Mesendoderm (in vitro differentiated cells): ENCODE results near the gene PRRT2.
A peak's percentile ranks its signal among the peaks of the same experiment; 100 is the strongest.
"Not testable (repeated sequence)": the region's sequence is repeated elsewhere in the genome, so short reads cannot be mapped to it uniquely, and the experiment has no call there.

Experiments used
- DNase-seq: peaks from one replicate; pipeline ENCODE4 v3.0.0; 2013
- H2AK5ac ChIP-seq: 2 replicates; pipeline ENCODE4 v1.6.1; 2013; ENCODE audit warnings: low read length, inconsistent platforms
- H2BK120ac ChIP-seq: 2 replicates; pipeline ENCODE4 v1.6.1; 2013; ENCODE audit warnings: low read depth, mild to moderate bottlenecking, low read length, moderate library complexity, mixed read lengths
- H2BK15ac ChIP-seq: replicated peaks from 2 replicates; pipeline ENCODE4 v1.6.1; 2013; ENCODE audit warnings: low read depth, mild to moderate bottlenecking, moderate library complexity
- H2BK5ac ChIP-seq: 2 replicates; pipeline ENCODE4 v1.6.1; 2013; ENCODE audit warnings: low read length, inconsistent platforms
- H3K18ac ChIP-seq: 2 replicates; pipeline ENCODE4 v1.6.1; 2013; ENCODE audit warnings: mild to moderate bottlenecking, low read length, mixed read lengths
- H3K23ac ChIP-seq: one replicate; pipeline ENCODE4 v1.6.1; 2013; ENCODE audit warnings: low read length
- H3K27ac ChIP-seq: 2 replicates; pipeline ENCODE4 v1.5.1; 2013; ENCODE audit warnings: low read depth, mild to moderate bottlenecking, inconsistent platforms, low read length, moderate library complexity
- H3K27me3 ChIP-seq: 2 replicates; pipeline ENCODE4 v1.6.1; 2013; ENCODE audit warnings: low read length, control low read depth, mild to moderate bottlenecking, inconsistent platforms; ENCODE audit not compliant: insufficient read depth, poor library complexity
- H3K36me3 ChIP-seq: 2 replicates; pipeline ENCODE4 v1.6.1; 2013; ENCODE audit warnings: low read length, inconsistent platforms; ENCODE audit not compliant: control insufficient read depth, insufficient read depth
- H3K4ac ChIP-seq: one replicate; pipeline ENCODE4 v1.6.1; 2013; ENCODE audit warnings: low read depth, mild to moderate bottlenecking, low read length, moderate library complexity
- H3K4me1 ChIP-seq: 2 replicates; pipeline ENCODE4 v1.6.1; 2013; ENCODE audit warnings: low read depth, low read length, inconsistent platforms; ENCODE audit not compliant: control insufficient read depth
- H3K4me2 ChIP-seq: 2 replicates; pipeline ENCODE4 v1.6.1; 2013; ENCODE audit warnings: low read length
- H3K4me3 ChIP-seq: 2 replicates; pipeline ENCODE4 v1.5.1; 2013; ENCODE audit warnings: mild to moderate bottlenecking, low read length
- H3K56ac ChIP-seq: one replicate; pipeline ENCODE4 v1.6.1; 2013; ENCODE audit warnings: low read length
- H3K79me1 ChIP-seq: 2 replicates; pipeline ENCODE4 v1.6.1; 2013; ENCODE audit warnings: low read length, inconsistent platforms
- H3K79me2 ChIP-seq: 2 replicates; pipeline ENCODE4 v1.6.1; 2013; ENCODE audit warnings: mild to moderate bottlenecking, low read length; ENCODE audit not compliant: control insufficient read depth, insufficient read depth
- H3K9ac ChIP-seq: 2 replicates; pipeline ENCODE4 v1.6.1; 2013; ENCODE audit warnings: low read length, inconsistent platforms
- H4K5ac ChIP-seq: one replicate; pipeline ENCODE4 v1.6.1; 2013; ENCODE audit warnings: low read length
- H4K8ac ChIP-seq: one replicate; pipeline ENCODE4 v1.6.1; 2013; ENCODE audit warnings: low read depth, mild to moderate bottlenecking, control low read depth, low read length, moderate library complexity
- WGBS: extraction: QIAGEN DNeasy Blood & Tissue Kit; methylation state at CpG from one replicate; pipeline ENCODE4 v1.1.7; 2013; ENCODE audit warnings: low lambda C conversion rate, missing lambda C conversion rate; ENCODE audit not compliant: insufficient coverage; ENCODE audit errors: extremely low coverage; 5-methylcytosine and 5-hydroxymethylcytosine counted together

The PRRT2 gene

DNA sequence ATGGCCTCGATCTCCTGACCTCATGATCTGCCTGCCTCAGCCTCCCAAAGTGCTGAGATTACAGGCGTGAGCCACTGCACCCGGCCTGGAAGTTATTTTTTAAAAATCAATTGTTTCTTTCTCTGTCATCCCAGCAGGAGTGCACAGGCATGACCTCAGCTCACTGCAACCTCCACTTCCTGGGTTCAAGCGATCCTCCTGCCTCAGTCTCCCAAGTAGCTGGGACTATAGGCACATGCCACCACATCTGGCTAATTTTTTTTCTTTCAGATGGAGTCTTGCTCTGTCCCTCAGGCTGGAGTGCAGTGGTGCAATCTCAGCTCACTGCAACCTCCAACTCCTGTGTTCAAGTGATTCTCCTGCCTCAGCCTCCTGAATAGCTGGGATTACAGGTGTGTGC, 24.8 kb upstream of the PRRT2 start:
- no CpG with 5 or more reads among the region's 4 CpGs for WGBS
- H3K56ac ChIP-seq, H3K27ac ChIP-seq: not testable (repeated sequence)

DNA sequence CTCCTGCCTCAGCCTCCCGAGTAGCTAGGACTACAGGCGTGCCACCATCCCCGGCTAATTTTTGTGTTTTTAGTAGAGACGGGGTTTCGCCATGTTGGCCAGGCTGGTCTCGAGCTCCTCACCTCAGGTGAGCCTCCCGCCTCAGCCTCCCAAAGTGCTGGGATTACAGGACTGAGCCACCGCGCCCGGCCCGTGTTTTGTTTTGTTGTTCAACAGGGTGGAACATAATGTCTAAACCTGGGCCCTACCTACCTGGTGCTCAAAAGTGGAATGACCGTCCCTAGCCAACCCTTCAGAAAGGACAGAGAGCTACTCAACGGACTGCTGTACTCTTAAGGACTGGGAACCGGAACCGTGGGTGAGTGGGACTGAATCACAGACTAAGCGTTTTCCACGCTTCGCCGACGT, 22.2 kb upstream of the PRRT2 start:
- peak overlapping the region; percentile 90 for H3K4me2 ChIP-seq
- peaks cover 2% of the 10 kb centered on the region for H3K36me3 ChIP-seq
- H3K56ac ChIP-seq, result peak overlapping the region; percentile 97
- H2BK5ac ChIP-seq, result peak overlapping the region; percentile 69
- H3K4me3 ChIP-seq, result peak overlapping the region; percentile 49
- H4K5ac ChIP-seq, result peak overlapping the region; percentile 87
- no peak overlapping the region for H2BK120ac ChIP-seq
- H3K79me1 ChIP-seq, result peaks cover 17% of the 10 kb centered on the region
- DNase-seq, result no peak
- peak overlapping the region; percentile 97 for H3K23ac ChIP-seq
- peaks cover 12% of the 10 kb centered on the region for H3K4me1 ChIP-seq
- whole genome bisulfite sequencing, result no CpG with 5 or more reads among the region's 20 CpGs
- H2BK15ac ChIP-seq, result no peak overlapping the region
- no peak overlapping the region for H4K8ac ChIP-seq
- H3K79me2 ChIP-seq, result peaks cover 40% of the 10 kb centered on the region
- peak overlapping the region; percentile 97 for H3K9ac ChIP-seq
- peak overlapping the region; percentile 12 for H3K18ac ChIP-seq
- peak overlapping the region; percentile 91 for H3K4ac ChIP-seq
- H3K27ac ChIP-seq, result no peak overlapping the region
- no peaks in the 10 kb centered on the region for H3K27me3 ChIP-seq
- H2AK5ac ChIP-seq, result peak overlapping the region; percentile 72

More for the DNA sequence above, 24.8 kb upstream of the PRRT2 start:
- H2BK120ac ChIP-seq, H3K27me3 ChIP-seq, H2BK5ac ChIP-seq, H3K9ac ChIP-seq, H3K4me1 ChIP-seq, H4K5ac ChIP-seq, H3K4me3 ChIP-seq, H3K79me1 ChIP-seq, H4K8ac ChIP-seq, H3K4ac ChIP-seq, H2AK5ac ChIP-seq, H3K36me3 ChIP-seq, H3K23ac ChIP-seq, H2BK15ac ChIP-seq, H3K18ac ChIP-seq, DNase-seq, H3K4me2 ChIP-seq: not testable (repeated sequence)
- H3K79me2 ChIP-seq, result peaks cover 16% of the 10 kb centered on the region

DNA sequence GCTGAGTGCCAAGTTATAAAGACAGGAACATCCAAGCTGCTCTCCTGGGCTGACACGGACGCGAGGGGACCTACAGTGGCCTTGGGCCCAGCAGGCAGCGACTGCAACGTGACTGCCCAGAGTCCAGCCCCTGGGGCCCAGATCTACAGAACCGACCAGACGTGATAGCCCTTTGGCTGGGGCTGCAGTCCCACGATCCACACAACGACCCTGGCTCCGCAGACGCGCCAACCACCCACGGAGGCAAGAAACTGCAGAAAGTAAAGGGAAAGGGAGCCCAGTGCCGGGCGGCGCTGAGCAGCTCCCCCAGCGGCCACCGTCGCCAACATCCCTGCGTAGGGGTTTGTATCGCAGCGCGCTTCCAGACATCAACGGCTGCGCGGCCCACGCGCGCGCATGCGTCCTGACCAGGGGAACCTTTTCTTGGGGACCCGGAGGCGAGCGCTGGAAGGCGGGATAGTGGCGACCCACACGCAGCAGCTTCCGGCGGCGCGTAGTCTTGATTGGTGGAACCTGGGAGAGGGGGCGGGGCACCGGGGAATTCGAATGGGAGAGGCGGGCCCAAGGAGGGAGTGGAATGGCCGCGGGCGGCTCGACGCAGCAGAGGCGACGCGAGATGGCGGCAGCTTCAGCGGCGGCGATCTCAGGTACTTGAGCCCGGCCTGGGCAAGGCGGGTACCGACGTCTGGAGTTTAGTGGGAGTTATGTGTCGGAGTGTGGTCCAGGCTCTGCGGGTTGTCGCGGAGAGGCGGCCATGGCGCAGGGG, 21.6 kb upstream of the PRRT2 start, which contains the start of gene KIF22:
TSS of gene KIF22 (plus strand) at position 569 of the 766 bp plus-strand sequence. CDS start at position 578, 9 bp downstream.
- no peak within 1 kb of the TSS for H2BK120ac ChIP-seq
- H3K56ac ChIP-seq, result peak within 1 kb of the TSS; percentile 97
- H4K5ac ChIP-seq, result peak within 1 kb of the TSS; percentile 87
- H3K4ac ChIP-seq, result peak within 1 kb of the TSS; percentile 91
- H3K36me3 ChIP-seq, result peaks cover 2% of the 10 kb centered on the region
- H3K4me3 ChIP-seq, result peak within 1 kb of the TSS; percentile 96
- H3K79me2 ChIP-seq, result peaks cover 46% of the 10 kb centered on the region
- DNase-seq, result peak; percentile 99
- H3K4me2 ChIP-seq, result peak within 1 kb of the TSS; percentile 93
- H3K9ac ChIP-seq, result peak within 1 kb of the TSS; percentile 97
- peak within 1 kb of the TSS; percentile 69 for H2BK5ac ChIP-seq
- H3K4me1 ChIP-seq, result peaks cover 12% of the 10 kb centered on the region
- no peaks in the 10 kb centered on the region for H3K27me3 ChIP-seq
- peak within 1 kb of the TSS; percentile 22 for H3K27ac ChIP-seq
- H3K79me1 ChIP-seq, result peaks cover 22% of the 10 kb centered on the region
- peak within 1 kb of the TSS; percentile 97 for H3K23ac ChIP-seq
- WGBS, result no CpG with 5 or more reads among the region's 67 CpGs
- peak within 1 kb of the TSS; percentile 35 for H3K18ac ChIP-seq
- peak within 1 kb of the TSS; percentile 88 for H2AK5ac ChIP-seq
- no peak within 1 kb of the TSS for H4K8ac ChIP-seq
- no peak within 1 kb of the TSS for H2BK15ac ChIP-seq

- no peak overlapping the region for H2BK120ac ChIP-seq
- H3K79me2 ChIP-seq, result peaks cover 49% of the 10 kb centered on the region
- peak overlapping the region; percentile 82 for H3K4ac ChIP-seq
- peak overlapping the region; percentile 88 for H2AK5ac ChIP-seq
- no peak overlapping the region for H4K5ac ChIP-seq
- H3K4me3 ChIP-seq, result peak overlapping the region; percentile 96
- WGBS, result no CpG with 5 or more reads among the region's 31 CpGs
- peaks cover 12% of the 10 kb centered on the region for H3K4me1 ChIP-seq
- peak overlapping the region; percentile 93 for H3K4me2 ChIP-seq
- H3K27me3 ChIP-seq, result no peaks in the 10 kb centered on the region
- no peak for DNase-seq
- H3K56ac ChIP-seq, result peak overlapping the region; percentile 94
- no peak overlapping the region for H2BK15ac ChIP-seq
- peak overlapping the region; percentile 96 for H3K9ac ChIP-seq
- peak overlapping the region; percentile 22 for H3K27ac ChIP-seq
- no peak overlapping the region for H3K23ac ChIP-seq
- H3K79me1 ChIP-seq, result peaks cover 24% of the 10 kb centered on the region
- H3K18ac ChIP-seq, result peak overlapping the region; percentile 35
- peaks cover 2% of the 10 kb centered on the region for H3K36me3 ChIP-seq
- H2BK5ac ChIP-seq, result peak overlapping the region; percentile 29
- H4K8ac ChIP-seq, result no peak overlapping the region
These were observed 20.8 kb upstream of the PRRT2 start for GRCh38 chr16:29790949-29791844.

- Histone ChIP-seq H4K5ac (no peak overlapping the region), H3K4ac (no peak overlapping the region), H3K36me3 (peaks cover 7% of the 10 kb centered on the region), H3K9ac (peak overlapping the region; percentile 96), H3K79me1 (peaks cover 30% of the 10 kb centered on the region), H4K8ac (no peak overlapping the region), H3K4me1 (peaks cover 12% of the 10 kb centered on the region), H3K56ac (peak overlapping the region; percentile 94), H2BK5ac (no peak overlapping the region), H3K4me3 (peak overlapping the region; percentile 96), H3K18ac (no peak overlapping the region), H2BK15ac (no peak overlapping the region), H2AK5ac (peak overlapping the region; percentile 88), H3K4me2 (peak overlapping the region; percentile 93), H3K27ac (no peak overlapping the region), H3K79me2 (peaks cover 49% of the 10 kb centered on the region), H3K23ac (peak overlapping the region; percentile 50), H3K27me3 (no peaks in the 10 kb centered on the region), H2BK120ac (no peak overlapping the region)
- no peak for DNase-seq
- no CpG with 5 or more reads among the region's 9 CpGs for WGBS
These were observed 19.9 kb upstream of the PRRT2 start for GRCh38 chr16:29791845-29792807.
